Muscle of leg (tissue), 11 donors: ENCODE data around the gene RYR1. TPM values are rescaled to one million over a fixed set of nuclear protein-coding genes. Genes with fewer than 3 reads are reported as not detected.

ENCODE experiments used
- DNase-seq: peaks from one replicate; pipeline ENCODE4 v3.0.0; 2013
- H3K27ac ChIP-seq: one replicate; pipeline ENCODE4 v1.5.1; 2013; ENCODE audit warnings: mild to moderate bottlenecking, low read length, control low read depth
- H3K27me3 ChIP-seq: one replicate; pipeline ENCODE4 v1.6.1; 2013; ENCODE audit warnings: low read length; ENCODE audit not compliant: control insufficient read depth, insufficient read depth
- H3K36me3 ChIP-seq: one replicate; pipeline ENCODE4 v1.6.1; 2013; ENCODE audit warnings: low read length; ENCODE audit not compliant: control insufficient read depth, insufficient read depth
- H3K4me1 ChIP-seq: one replicate; pipeline ENCODE4 v1.6.1; 2013; ENCODE audit warnings: low read length; ENCODE audit not compliant: control insufficient read depth, insufficient read depth
- H3K4me3 ChIP-seq: one replicate; pipeline ENCODE4 v1.5.1; 2013; ENCODE audit warnings: low read length, control low read depth
- H3K9me3 ChIP-seq: replicated peaks from 2 replicates; pipeline ENCODE4 v1.6.1; 2013; ENCODE audit warnings: low read depth, low read length; ENCODE audit not compliant: control insufficient read depth
- WGBS: methylation state at CpG from one replicate; pipeline ENCODE4 v1.1.5; 2013; ENCODE audit warnings: missing lambda C conversion rate; ENCODE audit not compliant: insufficient coverage; 5-methylcytosine and 5-hydroxymethylcytosine counted together
- polyA plus RNA-seq, 8 donors: library from polyadenylated mRNA; unstranded; fragments of 120-200 nt; gene quantifications; one replicate each; pipeline versions ENCODE4 v1.2.1 to v1.2.3, GENCODE V29; 2013; ENCODE audit warnings: inconsistent platforms in 1 of 8, low replicate concordance in 1 of 8; ENCODE audit not compliant: insufficient read length in 8 of 8, insufficient read depth in 1 of 8
- total RNA-seq: library from RNA; stranded (reverse); fragments of 120-200 nt; gene quantifications from one replicate; pipeline ENCODE4 v1.2.4, GENCODE V29; 2013

Gene RYR1
- total and polyA plus RNA-seq, 9 donors = 145 to 817 (median 491) TPM

DNA sequence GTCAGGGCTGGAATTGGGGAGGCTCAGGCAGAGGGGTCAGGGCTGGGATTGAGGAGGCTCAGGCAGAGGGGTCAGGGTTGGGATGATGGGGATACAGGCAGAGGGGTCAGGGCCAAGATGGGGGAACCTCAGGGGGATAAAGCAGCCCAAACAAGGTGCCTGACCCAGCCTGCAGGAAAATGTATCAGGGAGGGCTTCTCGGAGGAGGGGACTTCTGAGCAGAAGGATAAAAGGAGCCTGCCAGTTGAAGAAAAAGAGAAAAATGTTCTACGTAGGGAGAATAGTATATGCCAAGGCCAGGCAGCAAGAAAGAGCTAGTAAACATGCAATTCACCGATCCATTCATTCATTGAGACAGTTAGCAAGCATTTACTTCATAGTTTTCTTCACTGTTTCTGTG is 99.4 kb downstream of the RYR1 start:
- no peak for DNase-seq
- H3K27me3 ChIP-seq = no peaks in the 10 kb centered on the region
- H3K4me1 ChIP-seq = no peaks in the 10 kb centered on the region
- H3K9me3 ChIP-seq = peaks cover 3% of the 10 kb centered on the region
- no peak overlapping the region for H3K27ac ChIP-seq
- H3K4me3 ChIP-seq = no peak overlapping the region
- 86% methylated on average over 2 of the region's 3 CpGs for WGBS
- H3K36me3 ChIP-seq = peaks cover 82% of the 10 kb centered on the region

DNA sequence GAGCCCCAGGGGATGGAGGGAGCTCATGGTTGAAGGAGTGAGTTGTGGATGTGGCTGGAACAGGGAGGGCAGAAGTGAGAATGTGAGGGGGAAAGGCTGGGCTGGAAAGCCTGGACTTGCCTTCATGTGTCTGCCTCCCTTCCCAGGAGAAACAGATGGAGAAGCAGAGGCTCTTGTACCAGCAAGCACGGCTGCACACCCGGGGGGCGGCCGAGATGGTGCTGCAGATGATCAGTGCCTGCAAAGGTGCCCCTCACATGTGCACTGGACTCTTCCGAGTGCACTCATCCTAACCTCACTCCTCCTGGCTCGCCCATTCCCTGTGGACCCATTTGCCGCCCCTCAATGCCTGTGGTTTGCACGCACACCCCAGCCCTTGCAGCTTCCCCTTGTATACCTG is 101.1 kb downstream of the RYR1 start:
- DNase-seq = no peak
- Histone ChIP-seq H3K4me1 (peaks cover 2% of the 10 kb centered on the region), H3K9me3 (peaks cover 3% of the 10 kb centered on the region), H3K27me3 (no peaks in the 10 kb centered on the region), H3K36me3 (peaks cover 67% of the 10 kb centered on the region), H3K27ac (no peak overlapping the region), H3K4me3 (no peak overlapping the region)
- WGBS = 86% methylated on average over 8 of the region's 8 CpGs

DNA sequence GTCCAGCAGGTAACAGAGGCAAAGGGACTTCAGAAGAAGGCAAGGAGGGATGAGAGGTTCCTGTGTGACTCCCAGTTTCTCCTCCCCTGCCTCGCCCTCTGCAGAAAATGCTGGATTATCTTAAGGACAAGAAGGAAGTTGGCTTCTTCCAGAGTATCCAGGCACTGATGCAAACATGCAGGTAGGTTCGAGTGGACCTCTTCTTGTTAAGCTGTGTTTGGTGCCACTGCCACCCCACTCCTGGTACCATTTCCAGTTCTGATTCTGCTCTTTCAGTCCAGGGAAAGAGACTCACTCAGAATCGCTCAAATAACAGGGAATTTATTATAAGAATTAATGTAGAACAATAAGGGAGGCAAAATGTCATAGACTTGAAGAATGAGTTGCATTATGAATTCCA is 101.7 kb downstream of the RYR1 start:
- H3K9me3 ChIP-seq = peaks cover 3% of the 10 kb centered on the region
- H3K4me1 ChIP-seq = peaks cover 2% of the 10 kb centered on the region
- no peaks in the 10 kb centered on the region for H3K27me3 ChIP-seq
- H3K36me3 ChIP-seq = peaks cover 63% of the 10 kb centered on the region
- WGBS = no CpG with 5 or more reads among the region's 3 CpGs
- no peak overlapping the region for H3K4me3 ChIP-seq
- no peak overlapping the region for H3K27ac ChIP-seq
- DNase-seq = no peak

DNA sequence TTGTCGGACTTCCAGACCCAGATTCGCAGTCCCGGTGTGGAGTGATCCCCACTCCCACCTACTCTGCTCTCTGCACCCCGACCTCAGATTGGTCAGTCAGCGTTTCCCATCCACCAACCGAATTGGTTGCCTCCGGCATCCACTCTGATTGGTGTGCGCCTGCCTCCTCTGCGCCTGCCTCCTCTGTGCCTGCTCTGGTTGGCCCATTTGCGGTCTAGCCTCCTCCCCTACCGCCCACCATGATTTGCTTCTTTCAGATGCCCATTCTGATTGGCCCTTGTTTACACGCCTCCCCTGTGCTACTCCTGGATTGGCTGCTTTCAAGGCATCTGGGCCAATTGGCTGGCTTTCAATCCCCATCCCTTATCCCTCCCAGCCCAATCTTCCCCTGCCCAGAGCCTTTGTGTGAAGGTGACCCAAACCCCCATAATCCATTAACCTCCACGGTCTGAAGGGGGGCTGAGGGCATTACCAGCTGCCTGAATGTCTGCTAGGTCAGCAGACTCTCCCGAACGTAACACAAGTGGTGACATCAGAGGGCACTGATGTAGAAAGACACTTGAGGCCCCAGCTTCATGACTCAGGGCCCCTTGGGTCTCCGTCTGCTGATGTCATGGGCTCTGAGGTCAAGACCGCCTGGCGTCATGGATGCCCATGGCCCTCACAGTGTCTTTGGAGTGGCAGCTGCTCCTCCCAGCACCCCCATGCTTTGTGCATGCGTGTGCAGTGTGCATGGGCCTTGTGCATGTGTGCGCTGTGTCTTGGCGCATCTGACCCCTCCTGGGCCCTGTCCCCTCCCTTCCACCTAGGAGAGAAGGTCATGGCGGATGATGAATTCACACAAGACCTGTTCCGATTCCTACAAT is 103.8 kb downstream of the RYR1 start:
- H3K36me3 ChIP-seq = peaks cover 55% of the 10 kb centered on the region
- H3K4me1 ChIP-seq = peaks cover 2% of the 10 kb centered on the region

GRCh38 chr19:38538386-38538785 is 104.9 kb downstream of the RYR1 start:
- DNase-seq = peak; percentile 75
- Histone ChIP-seq H3K36me3 (peaks cover 49% of the 10 kb centered on the region), H3K27ac (no peak overlapping the region)

More for the DNA sequence above, 103.8 kb downstream of the RYR1 start:
- WGBS = 89% methylated on average over 15 of the region's 23 CpGs
- Histone ChIP-seq H3K27me3 (no peaks in the 10 kb centered on the region), H3K4me3 (no peak overlapping the region), H3K9me3 (peaks cover 3% of the 10 kb centered on the region), H3K27ac (no peak overlapping the region)
- no peak for DNase-seq

DNA sequence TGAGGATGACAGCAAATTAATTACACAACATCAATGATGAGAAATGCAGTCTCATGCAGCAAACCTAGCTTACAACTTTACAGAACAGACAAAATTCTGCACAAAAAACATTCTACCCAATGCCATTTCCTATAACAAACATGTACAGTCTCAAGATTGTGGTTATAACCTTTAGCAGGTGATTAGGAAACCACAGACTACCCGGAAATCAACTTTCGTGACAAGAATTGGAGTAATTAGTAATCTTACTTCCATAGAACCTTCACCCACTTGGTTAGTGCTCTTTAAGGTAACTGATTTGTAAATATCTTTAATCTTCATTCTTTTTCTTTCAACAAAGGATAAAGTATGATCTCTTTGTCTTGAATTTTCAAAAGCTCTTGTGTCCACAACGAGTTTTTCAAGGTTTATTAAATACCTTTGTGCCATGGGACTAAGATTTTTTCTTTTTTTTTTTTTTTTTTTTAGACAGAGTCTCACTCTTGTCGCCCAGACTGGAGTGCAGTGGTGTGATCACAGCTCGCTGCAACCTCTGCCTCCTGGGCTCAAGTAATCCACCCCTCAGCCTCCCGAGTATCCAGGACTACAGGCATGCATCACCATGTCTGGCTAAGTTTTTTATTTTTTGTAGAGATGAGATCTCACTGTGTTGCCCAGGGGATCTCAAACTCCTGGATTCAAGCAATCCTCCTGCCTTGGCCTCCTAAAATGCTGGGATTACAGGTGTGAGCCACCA is 105.5 kb downstream of the RYR1 start:
- Histone ChIP-seq H3K27ac (no peak overlapping the region), H3K36me3 (peaks cover 54% of the 10 kb centered on the region), H3K9me3 (peaks cover 3% of the 10 kb centered on the region), H3K27me3 (peaks cover 2% of the 10 kb centered on the region), H3K4me1 (peaks cover 2% of the 10 kb centered on the region), H3K4me3 (no peak overlapping the region)
- no CpG with 5 or more reads among the region's 6 CpGs for WGBS
- DNase-seq = no peak

More at GRCh38 chr19:38538386-38538785, 104.9 kb downstream of the RYR1 start:
- WGBS = 22% methylated on average over 1 of the region's 3 CpGs
- H3K27me3 ChIP-seq = no peaks in the 10 kb centered on the region
- H3K4me1 ChIP-seq = peaks cover 2% of the 10 kb centered on the region
- H3K4me3 ChIP-seq = no peak overlapping the region
- H3K9me3 ChIP-seq = peaks cover 3% of the 10 kb centered on the region

DNA sequence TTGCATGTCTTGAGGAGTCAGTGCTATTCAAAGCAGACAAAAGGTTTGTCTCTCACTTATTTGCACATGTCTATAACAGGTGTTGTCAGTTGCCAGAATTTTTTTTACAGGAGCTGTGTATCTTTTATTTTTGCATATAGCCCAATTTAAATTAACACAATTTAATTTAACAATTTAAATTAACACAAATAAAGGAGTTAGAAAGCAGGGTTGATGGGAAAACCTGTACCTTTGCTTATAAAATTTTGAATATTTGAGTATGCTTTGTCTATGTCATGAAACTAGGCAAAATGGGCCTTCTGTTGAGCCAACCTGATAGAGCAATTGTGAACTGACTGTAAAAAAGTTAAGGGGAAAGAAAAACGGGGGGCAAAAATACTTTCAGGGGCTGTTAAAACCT is 106.3 kb downstream of the RYR1 start:
- Histone ChIP-seq H3K4me3 (no peak overlapping the region), H3K27ac (no peak overlapping the region), H3K4me1 (peaks cover 2% of the 10 kb centered on the region), H3K9me3 (peaks cover 3% of the 10 kb centered on the region), H3K27me3 (peaks cover 2% of the 10 kb centered on the region), H3K36me3 (peaks cover 54% of the 10 kb centered on the region)
- WGBS = 56% methylated on average over 1 of the region's 1 CpG
- DNase-seq = no peak

DNA sequence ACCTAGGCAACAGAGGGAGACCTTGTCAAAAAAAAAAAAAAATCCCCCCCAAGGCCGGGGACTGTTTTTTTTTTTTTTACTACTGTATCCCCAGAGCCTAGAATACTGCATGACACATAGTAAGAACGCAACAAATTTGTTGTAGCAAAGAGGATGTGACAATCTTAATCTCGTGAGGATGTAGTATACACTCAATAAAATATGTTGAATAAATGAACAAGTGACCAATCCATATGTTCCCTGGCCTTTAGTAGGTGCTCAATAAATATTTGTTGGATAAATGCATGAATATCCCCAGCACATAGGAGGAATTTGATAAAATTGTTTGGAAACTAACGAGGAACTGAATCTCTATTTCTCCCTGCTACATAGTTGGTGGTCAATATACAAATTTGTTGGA is 108.5 kb downstream of the RYR1 start:
- Histone ChIP-seq H3K9me3 (no peaks in the 10 kb centered on the region), H3K36me3 (peaks cover 46% of the 10 kb centered on the region), H3K4me3 (no peak overlapping the region), H3K4me1 (peaks cover 2% of the 10 kb centered on the region), H3K27ac (no peak overlapping the region), H3K27me3 (peaks cover 2% of the 10 kb centered on the region)
- WGBS = no CpG with 5 or more reads among the region's 4 CpGs
- DNase-seq = no peak

- Histone ChIP-seq H3K27ac (no peak overlapping the region), H3K27me3 (peaks cover 2% of the 10 kb centered on the region), H3K4me1 (peaks cover under 1% of the 10 kb centered on the region), H3K4me3 (no peak overlapping the region), H3K36me3 (peaks cover 42% of the 10 kb centered on the region), H3K9me3 (no peaks in the 10 kb centered on the region)
- WGBS = 75% methylated on average over 18 of the region's 19 CpGs
- DNase-seq = no peak
These were observed 109.9 kb downstream of the RYR1 start for GRCh38 chr19:38543286-38543806.
